NCI-H1048 (cell line): ENCODE results near the gene FNDC10.
"Not testable (repeated sequence)": the region's sequence is repeated elsewhere in the genome, so short reads cannot be mapped to it uniquely, and the experiment has no call there.

Experiments used
- DNase-seq: peaks from one replicate; lab custom pipeline; 2025; lab: John Stamatoyannopoulos, UW

FNDC10 gene

GRCh38 chr1:1599030-1599934 is 653 bp downstream of the FNDC10 start:
- no peak for DNase-seq

GRCh38 chr1:1598720-1599029 is 1.3 kb downstream of the FNDC10 start:
- no peak for DNase-seq

DNA sequence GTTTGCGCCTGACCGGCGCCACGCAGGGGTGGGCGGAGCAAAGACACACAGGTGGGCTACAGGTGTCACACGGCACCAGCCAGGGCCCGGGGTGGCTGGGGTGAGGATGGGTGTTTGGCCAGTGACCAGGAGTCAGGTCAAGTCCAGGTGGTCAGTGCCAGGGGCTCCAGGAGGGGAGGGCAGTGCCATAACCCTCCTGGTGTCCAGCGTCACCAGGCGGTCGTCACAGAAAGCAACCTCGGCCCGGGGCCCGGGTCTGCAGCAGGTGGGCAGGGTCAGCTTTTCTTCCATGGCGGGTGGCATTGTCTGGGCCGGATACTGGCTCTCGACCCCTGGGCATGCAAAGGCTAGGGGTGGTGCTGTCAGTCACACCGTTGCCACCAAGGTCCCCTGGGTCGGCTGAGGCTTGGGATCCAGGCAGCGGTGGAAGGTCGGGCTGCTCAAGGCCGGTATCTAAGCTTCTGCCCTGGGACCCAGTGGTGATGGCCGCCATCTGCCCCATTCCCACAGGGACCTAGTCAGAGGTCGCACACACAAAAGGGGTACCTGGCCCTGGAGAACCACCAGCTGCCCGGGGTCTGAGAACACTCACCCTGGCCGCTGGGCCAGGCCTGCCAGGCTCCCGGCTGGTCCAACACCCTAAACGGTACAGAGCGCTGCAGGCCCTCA is 1.8 kb downstream of the FNDC10 start:
- no peak for DNase-seq

DNA sequence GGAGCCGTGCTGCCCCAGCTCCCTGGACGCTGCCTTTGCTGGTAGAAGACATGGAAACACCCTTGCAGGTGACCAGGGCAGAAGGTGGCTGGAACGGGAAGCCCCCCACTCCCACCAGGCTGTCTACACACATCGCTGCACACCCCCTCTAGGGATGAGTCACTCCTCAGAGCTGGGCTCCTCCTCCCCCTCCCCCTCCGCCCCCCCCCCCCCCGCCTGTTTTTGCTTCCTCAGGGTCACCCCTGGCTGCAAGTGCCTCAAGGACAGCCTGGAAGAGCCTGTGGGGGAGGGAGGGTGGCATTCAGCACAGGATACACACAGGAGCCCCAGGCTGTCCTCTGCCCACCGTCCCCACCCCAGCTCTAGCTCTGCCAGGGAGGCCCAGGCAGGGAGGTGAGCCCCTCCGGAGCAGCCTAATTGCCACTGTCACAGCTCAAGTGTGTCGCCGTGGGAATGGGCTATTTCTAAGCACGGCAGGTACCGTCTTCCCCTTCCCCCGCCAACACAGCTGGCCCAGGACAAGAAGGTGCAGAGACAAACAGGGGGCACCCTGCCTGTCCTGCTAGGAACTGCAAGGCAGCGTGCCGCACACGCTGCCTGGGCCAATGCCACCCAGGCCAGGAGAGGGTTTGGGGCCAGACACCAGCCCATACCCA is 2.5 kb downstream of the FNDC10 start:
- DNase-seq, result no peak

- no peak for DNase-seq
Observed at GRCh38 chr1:1596493-1597274, 3.3 kb downstream of the FNDC10 start.

GRCh38 chr1:1595341-1595740 is 4.6 kb downstream of the FNDC10 start:
- not testable (repeated sequence) for DNase-seq

DNA sequence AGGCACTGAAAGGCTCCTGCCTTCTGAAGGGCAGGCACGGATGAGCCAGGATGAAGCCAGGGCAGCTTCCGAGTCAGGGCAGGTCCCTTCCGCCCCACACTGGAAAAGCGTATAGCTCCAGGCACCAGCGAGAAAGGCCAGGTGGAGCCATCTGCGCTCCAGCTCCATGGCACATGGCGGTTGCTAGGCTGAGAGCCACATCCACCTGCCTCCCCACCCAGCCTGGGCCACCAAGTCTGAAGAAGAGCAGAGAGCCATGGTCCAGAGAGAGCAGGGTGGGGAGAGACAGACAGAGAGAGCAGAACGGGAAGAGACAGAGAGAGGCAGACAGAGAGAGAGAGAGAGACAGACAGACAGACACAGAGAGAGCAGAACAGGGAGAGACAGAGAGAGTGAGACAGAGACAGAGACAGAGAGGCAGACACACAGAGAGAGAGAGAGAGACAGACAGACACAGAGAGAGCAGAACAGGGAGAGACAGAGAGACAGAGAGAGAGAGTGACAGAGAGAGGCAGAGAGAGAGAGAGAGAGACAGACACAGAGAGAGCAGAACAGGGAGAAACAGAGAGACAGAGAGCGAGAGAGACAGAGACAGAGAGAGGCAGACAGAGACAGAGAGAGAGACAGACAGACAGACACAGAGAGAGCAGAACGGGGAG is 5.2 kb downstream of the FNDC10 start:
- DNase-seq, result no peak

- no peak for DNase-seq
Observed at GRCh38 chr1:1593834-1594601, 5.9 kb downstream of the FNDC10 start.

GRCh38 chr1:1591452-1591851 is 8.5 kb downstream of the FNDC10 start:
- DNase-seq, result no peak

GRCh38 chr1:1583347-1584010 is 16.5 kb downstream of the FNDC10 start:
- no peak for DNase-seq

- no peak for DNase-seq
Observed at GRCh38 chr1:1582585-1583346, 17.2 kb downstream of the FNDC10 start.

- DNase-seq, result no peak
Observed at GRCh38 chr1:1578371-1578940, 21.5 kb downstream of the FNDC10 start.

DNA sequence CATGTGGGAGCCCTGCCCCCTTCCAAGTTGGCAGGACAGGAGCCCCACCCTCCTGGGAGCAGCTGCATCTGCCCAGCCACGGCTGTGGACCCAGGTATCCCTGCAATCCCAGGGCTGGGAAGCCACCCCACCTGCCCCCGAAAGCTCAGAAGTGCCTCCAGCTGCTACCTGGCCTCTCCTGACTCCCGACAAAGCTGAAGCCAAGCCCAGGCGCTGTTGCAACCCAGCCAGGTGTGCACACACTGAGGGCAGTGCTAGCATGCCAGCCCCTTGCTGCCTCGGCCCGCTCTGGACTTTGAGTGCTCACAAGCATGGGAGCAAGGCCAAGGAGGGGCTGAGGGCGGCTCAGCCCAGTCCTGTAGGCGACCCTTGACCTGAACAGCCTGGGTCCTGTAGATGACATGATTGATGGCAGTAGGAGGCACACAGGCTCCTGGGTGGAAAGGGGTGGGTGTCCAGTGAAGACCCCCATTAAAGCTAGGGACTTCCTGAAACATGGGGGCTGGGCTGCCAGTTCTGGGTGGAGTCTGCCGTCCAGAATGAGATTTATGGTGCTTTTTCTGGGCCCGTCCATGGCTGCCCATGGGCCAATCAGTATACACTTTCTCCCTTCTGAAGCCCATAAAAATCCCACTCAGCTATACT is 22.4 kb downstream of the FNDC10 start:
- no peak for DNase-seq

DNA sequence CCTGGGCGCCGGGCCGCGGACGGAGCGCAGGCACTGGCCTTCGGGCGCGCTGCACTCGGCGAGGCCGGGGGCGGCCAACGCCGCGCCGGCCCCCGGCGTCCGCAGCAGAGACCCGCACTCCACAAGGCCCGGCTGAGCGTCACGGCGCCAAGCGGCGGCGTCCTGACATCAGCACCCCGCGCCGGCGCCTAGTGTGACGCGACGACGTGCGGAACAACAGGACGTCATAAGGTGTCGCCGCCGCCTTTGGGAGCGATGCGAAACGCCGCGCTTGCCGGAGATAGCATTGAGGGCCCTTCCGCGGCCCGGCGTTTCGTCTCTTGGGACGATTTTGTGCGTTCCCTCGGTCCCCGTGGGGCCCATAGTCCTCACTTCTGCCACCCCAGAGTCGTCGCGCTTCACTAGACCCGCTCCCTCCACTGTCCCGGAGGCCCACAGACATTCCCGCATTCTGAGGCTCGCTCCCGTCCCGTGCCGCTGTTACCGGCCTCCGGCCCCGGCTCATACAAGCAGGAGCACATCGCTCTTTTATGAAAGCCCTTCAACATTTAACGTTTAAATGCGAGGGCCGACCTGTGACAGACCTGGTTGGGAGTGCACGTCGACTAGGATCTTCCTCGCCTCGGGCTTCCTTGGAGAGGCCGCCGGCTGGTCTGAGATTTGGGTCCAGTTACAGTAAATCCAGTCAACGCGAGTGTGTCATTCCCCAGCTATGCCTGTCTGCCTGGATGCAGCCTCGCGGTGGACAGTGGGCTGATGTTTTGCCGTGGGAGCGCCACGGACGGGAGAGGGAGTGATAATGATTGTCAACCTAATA is 25.0 kb downstream of the FNDC10 start, which contains the start of gene SSU72:
TSS of gene SSU72 (minus strand) at position 143 of the 817 bp plus-strand sequence. CDS start 306 bp downstream, outside the sequence.
- DNase-seq, result peak; percentile 76

DNA sequence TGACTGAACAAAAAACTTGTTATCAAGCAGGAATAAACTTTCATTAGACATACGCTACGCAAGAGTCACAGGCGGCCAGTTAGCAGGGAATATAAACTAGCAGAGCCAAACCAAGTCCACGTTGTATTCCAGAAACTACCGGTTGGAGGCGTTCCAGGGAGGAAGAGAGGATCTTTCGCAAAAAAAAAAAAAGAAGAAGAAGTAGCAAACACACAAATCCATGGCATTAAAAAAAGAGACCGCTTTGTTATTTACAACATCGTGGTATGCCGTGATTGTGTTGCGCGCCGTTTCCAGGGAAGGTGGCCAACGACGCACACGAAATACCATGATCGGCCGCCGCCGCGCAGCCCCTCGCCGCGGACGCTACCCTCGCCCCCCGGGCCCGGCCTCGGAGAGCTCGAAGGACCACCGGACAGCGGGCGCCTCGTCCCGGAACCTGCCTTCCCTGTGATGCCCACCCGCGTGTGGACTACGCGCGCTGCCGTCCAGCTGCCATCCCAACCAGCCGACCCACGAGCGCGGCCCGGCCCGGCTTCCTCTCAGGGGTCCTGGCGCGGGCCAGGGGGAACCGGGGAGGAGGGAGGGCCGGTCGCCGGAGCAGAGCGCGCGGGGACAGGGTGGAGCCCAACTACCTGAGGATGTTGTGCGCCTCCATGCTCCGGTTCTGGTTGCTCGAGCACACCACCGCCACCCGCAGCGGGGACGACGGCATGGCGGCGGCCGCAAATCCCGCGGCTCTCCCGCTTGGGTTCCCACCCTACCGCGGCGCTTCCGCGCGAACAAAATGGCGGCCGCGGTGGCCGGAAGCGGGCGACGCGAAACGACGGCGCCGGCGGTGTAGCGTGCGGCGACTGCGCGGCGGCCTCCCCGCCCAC is 25.9 kb downstream of the FNDC10 start:
- DNase-seq, result peak; percentile 65

DNA sequence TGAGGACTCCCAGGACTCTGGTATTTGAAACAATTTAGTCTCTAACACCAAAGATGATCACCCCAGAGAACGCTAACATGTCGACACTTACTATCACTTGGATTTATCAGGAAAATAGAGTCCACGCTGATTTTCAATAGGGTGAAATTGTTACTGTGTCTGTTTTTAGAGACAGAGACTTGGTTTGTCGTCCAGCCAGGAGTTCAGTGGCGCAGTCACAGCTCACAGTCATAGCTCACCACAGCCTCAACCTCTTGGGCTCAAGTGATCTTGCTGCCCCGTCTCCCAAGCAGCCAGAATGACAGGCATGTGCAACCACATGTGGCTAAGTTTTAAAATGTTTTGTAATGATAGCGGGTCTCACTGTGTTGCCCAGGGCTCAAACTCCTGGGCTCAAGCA is 30.6 kb downstream of the FNDC10 start:
- no peak for DNase-seq

DNA sequence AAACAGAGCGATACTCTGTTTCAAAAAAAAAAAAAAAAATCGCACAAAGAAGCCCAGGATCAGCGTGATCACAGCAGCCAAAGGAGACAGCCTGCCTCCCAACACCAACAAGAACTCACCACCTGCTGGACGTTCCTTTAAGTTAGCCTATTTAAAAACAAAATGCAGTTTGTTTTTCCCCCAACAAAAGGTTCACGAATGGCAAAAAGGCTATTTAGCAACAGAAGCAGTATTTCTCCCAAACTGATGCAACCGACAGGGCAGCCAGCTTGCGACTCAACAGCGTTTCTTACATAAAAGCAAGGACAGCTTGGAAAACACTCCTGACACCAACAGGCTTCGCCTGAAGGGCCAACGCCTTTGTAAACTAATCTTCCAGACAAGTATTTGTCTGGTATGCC is 32.0 kb downstream of the FNDC10 start:
- no peak for DNase-seq
